Activated CD8-positive, alpha-beta memory T cell treated with anti-CD3 and anti-CD28 coated beads for 4 hours (primary cell): Measurements from ENCODE around the gene ELAVL3.
A peak's percentile ranks its signal among the peaks of the same experiment; 100 is the strongest.
"Not testable (repeated sequence)": the region's sequence is repeated elsewhere in the genome, so short reads cannot be mapped to it uniquely, and the experiment has no call there.

Experiments
- DNase-seq, 2 donors: peaks; one replicate each; pipeline ENCODE4 v3.0.0-alpha.2; 2020; ENCODE audit warnings: low read depth in 2 of 2

The ELAVL3 gene

GRCh38 chr19:11435833-11436313 is 45.0 kb downstream of the ELAVL3 start:
- DNase-seq, result no peak

- DNase-seq, result peak; percentile 96 to 98
Measured at GRCh38 chr19:11435057-11435832, 45.6 kb downstream of the ELAVL3 start, which contains the start of the genes ODAD3 and PRKCSH. Gene ODAD3 (minus strand): TSS chr19:11435121. CDS start chr19:11435016, 105 bp downstream. Gene PRKCSH (plus strand): TSS chr19:11435635. CDS start chr19:11436118, 483 bp downstream.

GRCh38 chr19:11434703-11435056 is 46.2 kb downstream of the ELAVL3 start:
- DNase-seq, result no peak

GRCh38 chr19:11433526-11433925 is 47.3 kb downstream of the ELAVL3 start:
- DNase-seq, result not testable (repeated sequence)

- no peak for DNase-seq
Measured at GRCh38 chr19:11426656-11427055, 54.2 kb downstream of the ELAVL3 start.

- no peak for DNase-seq
Measured at GRCh38 chr19:11425719-11426457, 55.0 kb downstream of the ELAVL3 start.

- DNase-seq, result no peak
Measured at GRCh38 chr19:11423791-11424181, 57.1 kb downstream of the ELAVL3 start.

- no peak for DNase-seq
Measured at GRCh38 chr19:11423164-11423790, 57.6 kb downstream of the ELAVL3 start.

GRCh38 chr19:11422163-11423065 is 58.4 kb downstream of the ELAVL3 start:
- DNase-seq, result peak; percentile 22 to 36

- no peak for DNase-seq
Measured at GRCh38 chr19:11421371-11422098, 59.3 kb downstream of the ELAVL3 start.

- DNase-seq, result no peak
Measured at GRCh38 chr19:11420429-11421370, 60.1 kb downstream of the ELAVL3 start.

GRCh38 chr19:11418549-11419506 is 62.0 kb downstream of the ELAVL3 start, which contains the start of gene RGL3:
Gene RGL3 (minus strand): TSS chr19:11419314. CDS start chr19:11419278, 36 bp downstream.
- no peak for DNase-seq

GRCh38 chr19:11418094-11418548 is 62.7 kb downstream of the ELAVL3 start:
- DNase-seq, result no peak

GRCh38 chr19:11416346-11417052 is 64.3 kb downstream of the ELAVL3 start:
- no peak for DNase-seq

GRCh38 chr19:11414544-11414943 is 66.3 kb downstream of the ELAVL3 start:
- DNase-seq, result no peak

GRCh38 chr19:11410682-11411081 is 70.2 kb downstream of the ELAVL3 start:
- DNase-seq, result no peak

- DNase-seq, result no peak
Measured at GRCh38 chr19:11408591-11408990, 72.3 kb downstream of the ELAVL3 start.
